ENCODE results near the gene JAK2.
"Not testable (repeated sequence)": the region's sequence is repeated elsewhere in the genome, so short reads cannot be mapped to it uniquely, and the experiment has no call there.

The JAK2 gene

DNA sequence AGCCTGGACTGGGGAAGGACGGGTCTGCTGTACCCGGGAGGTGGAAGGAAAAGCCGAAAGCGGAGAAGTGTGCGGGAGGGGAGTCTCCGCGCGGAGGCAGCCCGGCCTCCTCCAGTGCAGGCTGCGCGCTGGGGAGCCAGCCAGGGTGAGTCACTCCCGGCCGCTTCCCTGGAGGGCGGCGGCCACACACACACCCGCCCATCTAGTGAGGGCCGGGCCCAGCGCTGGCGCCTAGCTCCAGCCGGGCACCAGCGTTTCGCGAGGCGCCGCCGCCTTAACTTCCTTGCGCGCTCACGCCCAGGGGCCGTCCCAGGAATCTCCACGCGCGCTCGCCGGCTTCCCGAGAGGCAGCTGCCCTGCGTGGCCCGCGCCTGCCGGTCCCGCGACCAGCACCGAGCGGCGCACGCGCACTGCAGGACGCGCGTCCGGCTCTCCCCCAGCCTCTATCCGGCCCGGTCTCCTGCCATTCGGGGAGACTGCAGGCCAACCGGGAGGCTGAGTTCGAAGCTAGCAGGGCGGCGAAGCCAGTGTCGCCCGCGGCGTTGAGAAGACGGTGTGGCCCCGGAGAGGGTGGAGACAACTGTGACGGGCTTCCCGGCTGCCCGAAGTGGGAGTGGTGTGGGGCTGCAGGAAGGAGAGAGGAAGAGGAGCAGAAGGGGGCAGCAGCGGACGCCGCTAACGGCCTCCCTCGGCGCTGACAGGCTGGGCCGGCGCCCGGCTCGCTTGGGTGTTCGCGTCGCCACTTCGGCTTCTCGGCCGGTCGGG lies at the start of gene JAK2:
Gene JAK2 (plus strand): TSS at position 652 of the 765 bp plus-strand sequence. CDS start 36,716 bp downstream, outside the sequence.
- peak; percentile 87 for DNase-seq (ENCODE audit: low spot score)

DNA sequence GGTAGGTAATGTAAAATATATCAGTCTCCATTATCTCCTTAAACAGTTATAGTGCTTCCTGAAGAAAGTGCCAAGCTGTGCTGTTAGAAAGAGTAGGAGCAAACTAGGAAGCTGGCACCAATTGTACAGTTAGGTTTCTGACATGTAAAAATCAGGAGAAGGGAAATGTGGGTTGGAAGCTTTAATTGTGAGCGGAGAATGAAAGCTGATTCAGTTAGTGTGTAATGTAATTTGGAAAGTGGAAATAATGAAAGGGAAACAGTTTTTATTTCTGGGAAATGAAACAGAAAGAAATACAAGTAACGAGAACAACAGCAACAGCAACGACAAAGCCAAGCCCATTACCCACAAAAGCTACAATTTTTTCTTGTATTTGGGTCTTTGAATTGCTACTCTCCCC lies 48.8 kb upstream of the JAK2 start:
- no peak for DNase-seq (ENCODE audit: low spot score)

DNA sequence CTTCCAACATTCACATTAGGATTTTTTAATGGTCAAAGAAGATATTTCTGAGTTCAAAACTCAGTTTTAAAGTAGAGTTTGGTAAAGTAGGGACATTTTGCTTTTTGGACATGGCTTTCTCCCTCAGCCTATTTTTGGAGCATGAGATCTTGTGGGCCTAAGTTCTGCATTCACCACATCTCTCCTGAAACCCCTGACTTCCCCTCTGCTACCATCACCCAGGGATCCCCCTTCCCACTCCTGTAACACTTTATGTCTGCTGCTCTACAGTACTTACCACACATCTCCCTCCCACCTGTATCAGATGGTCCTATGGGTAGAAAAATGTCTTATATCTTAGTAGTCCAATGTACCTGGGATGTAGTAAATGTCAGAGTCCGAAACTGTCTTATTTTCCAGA lies 48.2 kb upstream of the JAK2 start:
- no peak for DNase-seq (ENCODE audit: low spot score)

DNA sequence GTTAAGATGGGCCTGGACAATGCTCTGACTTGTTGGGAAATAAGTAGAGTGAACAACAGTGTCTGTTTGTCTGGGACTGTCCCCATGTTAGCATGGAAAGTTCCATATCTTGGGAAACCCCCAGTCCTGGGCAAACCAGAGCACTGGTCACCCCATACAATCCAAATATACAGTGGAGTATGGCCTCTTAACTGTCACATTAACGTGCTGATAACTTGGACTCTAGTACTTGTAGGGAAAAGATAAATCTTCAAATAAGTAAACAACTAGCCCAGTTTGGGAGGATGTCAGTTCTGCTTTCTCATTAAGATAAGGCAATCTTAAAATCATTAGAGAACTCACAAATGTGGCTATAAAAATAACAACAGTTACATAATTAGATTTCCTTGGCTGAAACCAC lies 47.6 kb upstream of the JAK2 start:
- DNase-seq (ENCODE audit: low spot score) = no peak

DNA sequence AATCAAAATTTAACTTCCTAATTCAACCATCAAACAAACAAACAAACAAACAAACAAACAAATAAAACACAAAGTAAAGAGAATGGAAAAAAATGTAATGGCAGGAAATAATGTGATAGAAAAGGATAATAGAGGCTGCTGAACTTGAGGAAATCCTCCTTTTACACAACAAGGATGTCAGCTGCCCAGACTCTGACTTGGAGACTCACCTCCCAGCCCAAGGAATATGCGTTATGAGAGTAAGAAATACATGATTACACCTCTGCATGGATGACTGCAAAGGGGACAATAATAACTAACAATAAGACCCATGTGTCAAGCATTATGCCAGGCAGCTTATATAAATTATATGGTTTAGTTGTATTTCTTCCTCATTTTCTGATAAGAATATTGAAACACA lies 46.6 kb upstream of the JAK2 start:
- DNase-seq (ENCODE audit: low spot score) = no peak

DNA sequence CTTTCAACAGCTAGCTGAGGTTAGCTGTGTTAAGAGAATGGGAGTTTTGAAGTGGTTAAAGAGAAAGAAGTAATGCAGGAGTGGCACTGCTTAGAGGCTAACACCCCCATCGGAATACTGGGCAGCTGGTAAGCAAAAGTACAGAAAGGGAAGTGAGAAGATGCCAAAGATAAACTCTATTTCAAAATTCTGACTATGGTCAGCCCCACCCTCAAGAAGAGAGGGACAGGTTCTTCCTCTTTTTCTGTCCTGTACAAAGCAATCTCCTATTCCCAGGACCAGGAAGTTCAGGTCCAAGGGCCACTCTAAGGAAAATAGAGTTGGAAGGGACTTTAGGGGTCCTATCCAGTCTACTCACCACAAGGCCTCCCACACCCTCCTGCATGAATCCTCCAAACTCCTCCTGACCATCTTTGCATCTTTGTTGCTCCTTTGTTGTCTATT lies 45.9 kb upstream of the JAK2 start:
- no peak for DNase-seq (ENCODE audit: low spot score)

DNA sequence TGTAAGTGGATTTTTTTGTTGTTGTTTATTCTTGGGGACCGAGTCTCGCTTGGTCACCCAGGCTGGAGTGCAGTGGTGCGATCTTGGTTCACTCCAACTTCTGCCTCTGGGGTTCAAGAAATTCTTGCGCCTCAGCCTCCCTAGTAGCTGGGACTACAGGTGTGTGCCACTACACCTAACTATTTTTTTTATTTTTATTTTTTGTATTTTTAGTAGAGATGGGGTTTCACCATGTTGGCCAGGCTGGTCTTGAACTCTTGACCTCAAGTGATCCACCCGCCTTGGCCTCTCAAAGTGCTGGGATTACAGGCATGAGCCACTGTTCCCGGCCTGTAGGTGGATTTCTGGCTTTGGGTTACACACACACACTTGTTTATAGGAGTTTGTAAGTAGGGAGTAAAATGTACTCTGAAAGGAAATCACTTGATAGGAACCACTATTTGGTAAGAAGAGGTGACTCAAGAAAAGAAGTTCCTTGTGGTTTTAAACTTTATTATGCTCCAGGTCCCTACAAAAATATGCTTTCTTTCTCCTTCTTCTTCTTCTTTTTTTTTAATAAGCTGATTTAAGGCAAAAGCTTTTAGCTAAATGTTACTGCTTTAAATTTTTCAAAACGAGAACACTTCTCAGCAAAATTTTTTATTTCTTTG lies 42.9 kb upstream of the JAK2 start:
- not testable (repeated sequence) for DNase-seq (ENCODE audit: low spot score)

DNA sequence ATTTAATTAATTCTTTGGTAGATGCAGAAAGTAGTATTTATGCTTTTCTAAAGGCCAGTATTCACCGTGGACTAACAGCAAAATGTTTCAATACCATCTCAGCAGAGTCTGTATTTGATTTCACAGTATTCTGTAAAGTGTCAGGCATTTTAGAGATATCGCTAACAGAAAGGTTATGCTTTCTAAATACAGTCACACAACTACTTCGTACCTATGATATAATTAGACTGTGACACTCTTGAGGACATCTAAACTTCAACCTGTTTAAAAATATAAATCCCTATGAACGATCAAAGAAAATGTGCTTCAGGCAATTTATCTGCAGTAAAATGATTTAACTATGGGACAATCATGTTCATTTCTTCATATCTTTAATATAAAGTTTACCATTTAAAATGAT lies 41.7 kb upstream of the JAK2 start:
- DNase-seq (ENCODE audit: low spot score) = no peak

DNA sequence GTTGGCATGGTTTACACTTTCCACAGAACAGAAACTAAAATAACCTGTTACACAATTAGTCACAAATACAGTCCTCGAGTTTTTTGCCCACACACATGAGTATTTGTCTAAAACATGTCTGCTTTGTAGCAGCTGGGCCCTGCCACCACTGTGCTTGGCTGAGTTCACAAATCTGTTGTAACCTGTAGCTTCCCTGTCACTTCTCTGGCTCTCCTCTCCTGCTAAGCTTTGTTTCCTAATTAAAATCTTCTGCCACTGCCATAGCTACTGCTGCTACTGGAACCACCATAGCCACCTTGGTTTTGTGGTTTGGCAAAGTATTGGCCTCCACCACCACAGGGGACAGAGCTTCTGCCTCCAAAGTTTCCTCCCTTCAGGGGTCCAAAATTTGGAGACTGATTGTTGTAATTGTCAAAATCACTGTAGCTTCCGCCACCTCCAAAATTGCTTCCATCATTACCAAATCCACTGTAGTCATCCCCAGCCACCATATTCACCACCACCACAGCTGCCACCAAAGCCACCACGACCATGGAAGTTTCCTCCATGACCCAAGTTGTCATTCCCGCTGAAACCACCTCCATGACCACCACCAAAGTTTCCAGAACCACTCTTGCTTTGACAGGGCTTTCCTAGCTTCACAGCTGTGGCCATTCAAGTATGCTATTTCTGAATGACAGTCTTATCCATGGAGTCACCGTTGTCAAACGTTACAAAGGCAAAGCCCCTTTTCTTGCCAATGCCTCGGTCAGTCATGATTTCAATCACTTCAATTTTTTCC lies 40.5 kb upstream of the JAK2 start:
- not testable (repeated sequence) for DNase-seq (ENCODE audit: low spot score)

DNA sequence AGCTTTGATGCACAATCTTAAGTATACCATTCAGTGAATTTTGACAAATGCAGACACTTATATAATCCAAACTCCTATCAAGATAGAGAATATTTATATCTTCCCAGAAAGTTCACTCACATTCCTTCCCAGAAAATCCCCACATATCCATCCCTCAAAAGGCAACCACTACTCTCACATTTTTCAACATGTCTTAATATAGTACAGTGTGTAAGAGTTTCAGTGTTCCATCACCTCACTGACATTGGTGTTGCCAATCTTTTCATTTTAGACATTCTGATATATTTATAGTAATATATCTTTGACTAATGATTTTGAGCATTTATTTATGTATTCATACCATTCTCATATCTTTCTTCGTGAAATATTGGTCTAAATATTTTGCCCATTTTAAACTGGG lies 38.1 kb upstream of the JAK2 start:
- DNase-seq (ENCODE audit: low spot score) = no peak

DNA sequence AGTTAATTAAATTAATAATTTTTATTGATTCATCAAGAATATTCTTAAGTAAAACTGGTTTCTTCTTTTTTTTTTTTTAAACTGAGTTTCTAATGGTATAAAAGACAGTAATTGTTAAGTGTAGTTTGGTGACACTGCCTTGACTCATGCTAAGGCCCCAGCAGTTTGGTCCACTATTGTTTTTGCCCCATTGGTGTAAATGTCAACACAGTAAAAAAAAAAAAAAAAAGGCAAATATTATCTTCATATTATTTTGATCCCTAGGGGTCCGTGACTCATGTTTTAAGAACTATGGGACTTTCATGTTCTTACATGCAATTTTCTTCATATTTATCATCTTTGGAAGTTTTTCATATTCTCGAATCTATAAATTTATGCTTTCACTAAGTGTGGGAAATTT lies 29.2 kb upstream of the JAK2 start:
- no peak for DNase-seq (ENCODE audit: low spot score)

DNA sequence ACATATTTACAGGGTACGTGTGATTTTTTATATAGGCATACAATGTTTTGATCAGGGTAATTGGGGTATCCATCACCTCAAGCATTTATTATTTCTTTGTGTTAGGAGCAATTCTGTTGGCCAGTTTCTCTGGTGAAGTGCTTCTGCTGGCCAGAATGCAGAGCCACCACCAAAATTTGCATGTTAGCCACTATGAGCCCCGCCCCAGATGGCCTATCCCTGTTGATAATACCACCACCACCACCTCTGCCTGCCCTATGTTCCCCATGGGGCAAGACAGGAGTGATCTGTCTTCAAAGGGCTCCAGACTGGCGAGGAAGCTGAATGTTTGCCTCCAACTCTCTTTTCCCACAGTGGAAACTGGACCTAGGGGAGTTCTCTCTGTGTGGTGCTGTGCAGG lies 26.0 kb upstream of the JAK2 start:
- no peak for DNase-seq (ENCODE audit: low spot score)

DNA sequence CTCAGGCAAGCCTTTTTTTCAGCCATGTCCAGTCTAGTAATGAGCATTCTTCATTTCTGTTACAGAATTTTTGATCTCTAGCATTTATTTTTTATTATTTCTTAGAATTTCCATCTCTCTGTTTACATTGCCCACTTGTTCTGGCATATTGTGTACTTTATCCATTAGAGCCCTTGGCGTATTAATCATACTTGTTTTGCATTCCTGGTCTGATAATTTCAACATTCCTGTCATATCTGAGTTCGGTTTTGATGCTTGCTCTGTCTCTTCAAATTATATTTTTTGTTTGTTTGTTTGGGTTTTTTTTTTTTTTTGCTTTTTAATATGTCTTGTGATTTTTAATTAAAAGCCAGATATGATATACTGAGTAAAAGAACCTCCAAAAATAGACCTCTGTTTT lies 23.0 kb upstream of the JAK2 start:
- no peak for DNase-seq (ENCODE audit: low spot score)

DNA sequence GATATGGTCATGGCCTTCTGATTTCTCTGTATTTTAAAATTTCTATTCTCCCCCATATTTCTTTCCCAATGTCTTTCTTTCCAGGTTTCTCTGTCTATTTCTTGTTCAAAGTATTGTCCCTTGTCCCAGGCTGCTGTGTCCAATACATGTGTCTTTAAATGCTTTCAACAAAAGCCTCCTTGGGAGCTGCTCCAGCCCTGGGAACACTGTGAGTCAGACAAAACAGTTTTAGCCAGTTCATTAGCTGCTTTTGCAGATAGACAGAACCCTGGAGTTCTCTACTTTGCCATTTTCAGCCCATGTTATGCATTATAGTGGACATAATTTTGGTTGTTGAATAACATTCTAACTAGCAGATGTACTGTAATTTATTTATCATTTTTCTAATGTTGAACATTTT lies 20.5 kb upstream of the JAK2 start:
- no peak for DNase-seq (ENCODE audit: low spot score)

DNA sequence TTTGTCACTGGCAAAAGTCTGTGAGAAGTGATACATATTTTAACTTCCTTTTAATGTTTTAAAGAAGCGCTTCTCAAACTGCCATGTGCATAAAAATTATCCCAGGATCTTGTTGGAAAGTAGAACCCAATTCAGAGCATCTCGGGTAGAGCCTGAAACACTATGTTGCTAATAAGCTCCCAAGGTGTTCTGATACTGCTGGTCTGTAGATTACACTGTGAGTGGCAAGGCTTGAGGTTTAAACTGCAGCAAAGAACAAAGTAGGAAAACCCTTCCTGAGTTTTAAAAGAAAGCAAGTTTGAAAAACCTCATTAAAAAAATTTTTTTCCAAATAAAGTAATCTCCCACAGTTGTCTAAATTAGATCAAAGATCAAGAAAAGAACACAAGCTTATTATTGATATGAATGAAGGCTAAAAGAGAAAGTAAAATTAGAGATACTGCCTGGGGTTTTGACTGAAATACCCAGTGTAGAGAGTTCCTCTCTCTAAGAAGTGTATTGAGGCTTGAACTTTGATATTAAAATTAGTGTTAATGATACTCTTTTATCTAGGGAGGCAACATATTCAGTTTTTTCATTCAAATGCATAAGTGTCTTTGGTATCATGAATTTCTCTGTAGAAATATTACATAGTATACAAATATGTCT lies 19.8 kb upstream of the JAK2 start:
- no peak for DNase-seq (ENCODE audit: low spot score)

DNA sequence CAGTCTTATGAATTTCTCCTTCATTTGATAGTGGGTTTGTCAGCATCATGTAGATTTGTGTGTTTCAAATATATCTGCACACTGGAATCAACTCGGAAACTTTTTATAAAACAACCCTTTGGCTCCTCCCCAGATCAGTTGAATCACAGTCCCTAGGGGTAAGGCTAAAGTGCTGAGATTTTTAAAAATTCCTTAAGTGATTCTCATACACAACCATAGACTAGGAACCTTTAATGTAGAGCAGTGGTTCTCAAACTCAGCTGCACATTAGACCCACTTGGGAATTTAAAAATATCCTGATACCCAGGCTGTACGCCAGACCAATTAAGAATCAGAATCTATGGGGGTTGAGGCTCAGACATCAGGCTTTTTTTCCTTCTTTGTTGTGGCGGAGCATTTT lies 17.5 kb upstream of the JAK2 start:
- DNase-seq (ENCODE audit: low spot score) = no peak

DNA sequence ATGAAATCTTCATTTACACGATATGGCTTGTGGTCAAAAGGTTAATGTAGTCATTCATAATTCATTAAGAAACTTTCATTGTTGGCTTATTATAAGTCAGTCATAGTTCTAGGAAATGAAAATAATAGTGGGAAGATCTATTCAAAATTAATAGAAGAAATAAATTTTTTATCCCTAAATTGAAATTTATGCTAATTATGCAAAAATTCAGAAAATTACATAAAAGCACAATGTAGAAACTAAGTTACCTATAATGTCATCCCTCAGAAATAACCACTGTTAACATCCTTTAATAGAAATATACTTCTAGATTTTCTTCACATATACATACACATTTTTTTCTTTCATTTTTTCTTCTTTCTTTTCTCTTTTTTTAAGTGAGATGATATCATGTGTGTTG lies 15.9 kb upstream of the JAK2 start:
- DNase-seq (ENCODE audit: low spot score) = no peak

DNA sequence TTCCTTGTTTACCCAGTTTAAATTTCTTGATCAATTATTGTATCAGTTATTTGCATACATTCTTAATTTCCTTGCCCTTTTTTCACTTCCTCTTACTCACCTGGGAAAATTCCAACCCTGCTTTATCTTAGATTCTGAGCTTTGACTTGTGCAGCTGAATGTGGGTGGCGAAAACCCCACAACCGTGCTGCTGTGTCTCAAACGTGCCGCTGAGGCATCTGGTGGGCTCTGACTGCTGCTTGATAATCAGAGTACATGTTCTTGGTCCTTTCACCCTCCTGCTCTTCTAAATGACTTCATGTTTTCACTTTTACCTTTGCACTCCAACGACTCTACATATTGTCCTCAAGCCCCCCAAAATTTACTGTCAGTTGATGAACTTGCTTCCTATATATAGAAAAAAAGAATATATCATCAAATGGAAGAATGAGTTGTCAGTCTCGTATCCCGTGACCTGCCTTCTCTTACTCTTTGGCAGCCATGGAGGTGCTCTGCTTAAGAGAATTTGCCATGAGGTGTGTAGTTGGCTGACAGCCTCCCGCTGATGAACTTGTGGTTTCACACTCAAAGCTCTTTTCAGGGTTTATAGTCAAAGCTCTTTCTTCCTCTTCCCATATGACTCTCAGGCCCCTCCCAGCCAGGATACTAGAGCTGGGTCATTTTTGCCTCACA lies 14.0 kb upstream of the JAK2 start:
- no peak for DNase-seq (ENCODE audit: low spot score)

DNA sequence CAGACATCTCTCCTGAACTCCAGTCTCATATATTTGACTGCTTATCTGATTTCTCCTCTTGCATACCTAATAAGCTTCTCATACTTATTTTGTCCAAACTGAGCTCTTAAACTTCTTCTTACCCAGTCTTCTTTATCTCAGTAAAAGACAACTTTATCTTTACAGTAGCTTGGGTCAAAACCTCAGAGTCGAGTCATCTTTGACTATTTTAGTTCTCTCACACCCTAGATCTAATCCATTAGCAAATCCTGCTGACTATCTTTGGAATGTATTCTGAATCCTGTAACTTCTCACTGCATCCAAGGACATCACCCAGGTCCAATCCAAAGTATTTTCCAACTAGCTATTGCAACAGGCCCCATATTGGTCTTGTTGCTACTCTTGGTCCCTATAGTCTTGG lies 11.8 kb upstream of the JAK2 start:
- no peak for DNase-seq (ENCODE audit: low spot score)

DNA sequence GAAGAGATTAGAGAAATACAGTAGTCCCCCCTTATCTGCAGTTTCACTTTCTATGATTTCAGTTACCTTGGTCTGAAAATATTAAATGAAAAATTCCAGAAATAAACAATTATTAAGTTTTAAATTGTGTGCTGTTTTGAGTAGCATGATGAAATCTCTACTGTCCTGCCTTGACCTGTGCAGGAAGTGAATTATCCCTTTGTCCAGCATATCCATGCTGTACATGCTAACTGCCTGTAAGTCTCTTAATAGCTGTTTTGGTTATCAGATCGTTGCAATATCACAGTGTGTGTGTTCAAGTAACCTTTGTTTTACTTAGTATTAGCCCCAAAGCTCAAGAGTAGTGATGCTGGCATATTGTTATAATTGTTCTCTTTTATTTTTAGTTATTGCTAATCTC lies 11.2 kb upstream of the JAK2 start:
- no peak for DNase-seq (ENCODE audit: low spot score)

DNA sequence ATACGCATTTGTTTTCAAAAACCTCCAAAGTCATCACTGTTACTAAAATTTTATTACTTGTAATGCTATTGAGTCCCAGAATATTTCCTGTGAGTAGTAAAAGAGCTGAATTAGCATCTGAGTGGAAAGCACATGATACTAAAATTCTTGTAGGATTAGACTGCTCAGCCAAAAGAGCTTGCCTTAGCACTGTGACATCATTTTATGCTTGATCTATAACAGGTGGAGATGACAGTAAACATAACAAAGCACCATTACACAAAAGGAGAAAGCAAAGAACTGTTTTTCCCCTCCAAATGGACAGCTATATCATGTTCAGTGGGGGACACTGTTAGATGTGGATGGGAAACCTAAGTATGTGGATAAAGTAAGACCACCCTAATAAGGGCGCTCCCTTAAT lies 5.8 kb upstream of the JAK2 start:
- no peak for DNase-seq (ENCODE audit: low spot score)

Data from D341Med (cell line).